Choroid plexus epithelial cell (primary cell): Measurements from ENCODE around the gene RAB44.

Source experiments
- DNase-seq: peaks from one replicate; pipeline ENCODE4 v3.0.0-alpha.2; 2010; ENCODE audit warnings: low read depth
- H3K4me3 ChIP-seq: 2 replicates; pipeline ENCODE4 v1.5.1; 2011; ENCODE audit warnings: low read depth, mild to moderate bottlenecking, control low read depth, low read length, moderate library complexity
- TF ChIP-seq, protein P1 (sequence below): conservative IDR thresholded peaks from 2 replicates; pipeline ENCODE4 v1.5.1; 2011; ENCODE audit warnings: low read depth, mild to moderate bottlenecking, control low read depth, inconsistent platforms, low read length, moderate library complexity

Gene RAB44

DNA sequence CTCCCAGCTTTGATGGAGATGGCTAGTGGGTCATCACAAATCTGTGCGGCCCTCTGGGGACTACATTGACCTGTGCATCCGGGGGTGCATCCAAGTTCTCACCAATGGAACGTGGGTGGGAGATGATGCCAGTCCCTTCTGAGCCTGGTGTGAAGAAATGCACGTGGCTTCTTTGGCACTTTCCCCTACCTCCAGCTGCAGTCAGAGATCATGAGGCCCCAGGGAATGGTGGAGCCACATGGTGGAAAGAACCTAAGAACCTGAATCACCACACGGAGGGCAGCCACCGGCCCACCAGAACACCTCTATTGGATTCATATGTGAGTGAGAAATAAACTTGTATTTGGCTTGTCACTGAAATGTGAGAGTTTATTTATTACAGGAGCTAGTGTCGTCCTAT is 29.0 kb upstream of the RAB44 start:
- DNase-seq, result no peak
- TF ChIP-seq, protein P1, sequence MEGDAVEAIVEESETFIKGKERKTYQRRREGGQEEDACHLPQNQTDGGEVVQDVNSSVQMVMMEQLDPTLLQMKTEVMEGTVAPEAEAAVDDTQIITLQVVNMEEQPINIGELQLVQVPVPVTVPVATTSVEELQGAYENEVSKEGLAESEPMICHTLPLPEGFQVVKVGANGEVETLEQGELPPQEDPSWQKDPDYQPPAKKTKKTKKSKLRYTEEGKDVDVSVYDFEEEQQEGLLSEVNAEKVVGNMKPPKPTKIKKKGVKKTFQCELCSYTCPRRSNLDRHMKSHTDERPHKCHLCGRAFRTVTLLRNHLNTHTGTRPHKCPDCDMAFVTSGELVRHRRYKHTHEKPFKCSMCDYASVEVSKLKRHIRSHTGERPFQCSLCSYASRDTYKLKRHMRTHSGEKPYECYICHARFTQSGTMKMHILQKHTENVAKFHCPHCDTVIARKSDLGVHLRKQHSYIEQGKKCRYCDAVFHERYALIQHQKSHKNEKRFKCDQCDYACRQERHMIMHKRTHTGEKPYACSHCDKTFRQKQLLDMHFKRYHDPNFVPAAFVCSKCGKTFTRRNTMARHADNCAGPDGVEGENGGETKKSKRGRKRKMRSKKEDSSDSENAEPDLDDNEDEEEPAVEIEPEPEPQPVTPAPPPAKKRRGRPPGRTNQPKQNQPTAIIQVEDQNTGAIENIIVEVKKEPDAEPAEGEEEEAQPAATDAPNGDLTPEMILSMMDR, result no peak
- H3K4me3 ChIP-seq, result no peak overlapping the region

DNA sequence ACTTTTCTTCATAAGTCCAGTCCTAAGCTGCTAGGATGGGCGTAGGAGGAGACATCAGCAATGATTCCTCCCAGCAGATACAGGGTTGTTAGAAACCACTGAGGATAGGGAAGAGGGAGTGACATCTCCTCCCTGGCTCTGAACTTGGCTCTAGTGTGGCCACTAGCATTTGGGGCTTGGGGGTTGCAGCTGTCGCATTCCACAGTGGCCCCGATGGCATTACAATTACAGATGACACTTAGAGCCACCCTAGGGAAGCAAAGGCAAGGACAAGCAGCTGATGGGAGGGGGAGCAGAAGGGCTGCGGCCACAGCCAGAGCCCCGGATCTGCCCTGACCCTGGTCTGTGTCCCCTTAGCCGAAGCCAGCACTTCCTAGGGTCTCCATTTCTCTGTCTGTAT is 28.6 kb upstream of the RAB44 start:
- no peak overlapping the region for H3K4me3 ChIP-seq
- DNase-seq, result no peak
- TF ChIP-seq, protein P1, result no peak

DNA sequence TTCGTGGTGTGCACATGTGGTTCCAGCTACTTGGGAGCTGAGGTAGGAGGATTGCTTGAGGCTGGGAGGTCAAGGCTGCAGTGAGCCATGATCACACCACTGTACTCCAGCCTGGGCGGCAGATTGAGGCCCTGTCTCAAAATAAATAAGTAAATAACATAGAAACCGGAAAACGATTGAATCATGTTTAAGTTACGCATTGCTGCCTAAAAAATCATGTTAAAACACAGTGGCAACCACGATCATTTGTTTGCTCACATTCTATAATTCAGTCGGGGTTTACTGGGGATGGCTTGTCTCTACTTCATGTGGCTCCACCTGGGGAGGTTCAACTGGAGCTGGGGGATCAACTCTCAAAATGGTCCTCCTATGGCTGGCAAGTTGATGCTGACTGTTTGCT is 27.4 kb upstream of the RAB44 start:
- TF ChIP-seq, protein P1, result no peak
- no peak for DNase-seq
- no peak overlapping the region for H3K4me3 ChIP-seq

DNA sequence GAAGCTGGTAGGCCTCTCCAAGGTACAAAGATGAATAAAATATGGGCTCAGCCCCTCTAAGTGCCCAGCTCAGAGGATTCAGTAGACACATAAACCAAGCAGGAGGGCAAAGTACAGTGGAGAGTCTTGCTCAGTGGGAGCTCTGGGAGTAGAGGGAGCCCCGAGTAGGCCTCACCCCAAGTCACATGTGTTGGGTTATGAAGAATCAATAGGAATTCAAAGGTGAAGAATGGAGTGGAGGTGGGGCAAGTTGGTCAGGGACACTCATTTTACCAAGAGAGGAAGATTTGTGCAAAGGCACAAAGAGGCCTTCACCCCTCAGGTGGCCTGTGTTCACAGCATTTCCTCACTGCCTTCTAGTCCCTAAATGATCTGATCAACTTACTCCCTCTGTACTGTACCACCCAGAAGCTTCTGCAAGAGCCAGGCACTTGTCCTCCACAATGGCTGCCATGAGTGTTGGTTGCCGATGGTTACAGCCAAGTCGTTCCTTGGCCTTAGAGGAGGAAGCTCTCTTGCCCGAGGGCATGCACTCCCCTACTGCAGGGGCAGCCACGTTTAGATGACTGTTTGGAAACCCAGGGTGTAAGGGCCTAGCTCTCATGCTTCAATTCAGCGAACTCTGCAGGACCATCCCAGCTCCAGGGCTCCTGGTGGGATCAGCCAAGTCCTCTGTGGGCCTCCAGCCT is 25.8 kb upstream of the RAB44 start:
- no peak for DNase-seq
- no peak overlapping the region for H3K4me3 ChIP-seq
- TF ChIP-seq, protein P1, result no peak

DNA sequence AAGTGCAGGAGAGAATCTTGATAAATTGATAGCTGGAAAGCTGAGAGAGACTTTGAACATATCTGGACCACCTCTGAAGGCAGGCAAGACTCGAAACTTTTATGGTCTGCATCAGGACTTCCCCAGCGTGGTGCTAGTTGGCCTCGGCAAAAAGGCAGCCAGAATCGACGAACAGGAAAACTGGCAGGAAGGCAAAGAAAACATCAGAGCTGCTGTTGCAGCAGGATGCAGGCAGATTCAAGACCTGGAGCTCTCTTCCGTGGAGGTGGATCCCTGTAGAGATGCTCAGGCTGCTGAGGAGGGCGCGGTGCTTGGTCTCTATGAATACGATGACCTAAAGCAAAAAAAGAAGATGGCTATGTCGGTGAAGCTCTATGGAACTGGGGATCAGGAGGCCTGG is 23.7 kb upstream of the RAB44 start:
- DNase-seq, result peak; percentile 43
- no peak overlapping the region for H3K4me3 ChIP-seq
- TF ChIP-seq, protein P1, result no peak

DNA sequence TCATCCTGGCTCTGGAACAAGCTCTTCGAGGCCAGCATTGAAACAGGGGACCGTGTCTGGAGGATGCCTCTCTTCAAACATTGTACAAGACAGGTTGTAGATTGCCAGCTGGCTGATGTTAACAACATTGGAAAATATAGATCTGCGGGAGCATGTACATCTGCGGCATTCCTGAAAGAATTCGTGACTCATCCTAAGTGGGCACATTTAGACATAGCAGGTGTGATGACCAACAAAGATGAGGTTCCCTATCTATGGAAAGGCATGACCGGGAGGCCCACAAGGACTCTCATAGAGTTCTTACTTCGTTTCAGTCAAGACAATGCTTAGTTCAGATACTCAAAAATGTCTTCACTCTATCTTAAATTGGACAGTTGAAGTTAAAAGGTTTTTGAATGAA is 22.7 kb upstream of the RAB44 start:
- DNase-seq, result no peak
- TF ChIP-seq, protein P1, result no peak
- H3K4me3 ChIP-seq, result no peak overlapping the region
